ENCODE data around the gene PIBF1. TPM values are rescaled to one million over a fixed set of nuclear protein-coding genes. Genes with fewer than 3 reads are reported as not detected.

Gene PIBF1
- total RNA-seq, 1 donor from 2014 or later, result 44.8 TPM

- H3F3A ChIP-seq (ENCODE audit: low read depth), result no peaks in the 10 kb centered on the region
- no peaks in the 10 kb centered on the region for H3K79me2 ChIP-seq (ENCODE audit: low read depth)
- H3K4me3 ChIP-seq, result no peak overlapping the region
- no peaks in the 10 kb centered on the region for H3K4me1 Mint-ChIP-seq
- DNase-seq (ENCODE audit: low spot score), result no peak
- H4K20me1 ChIP-seq (ENCODE audit: low read depth), result no peaks in the 10 kb centered on the region
- TF ChIP-seq CTCF (IDR thresholded peaks at IDR 0.05), result no peak
- H3K9me3 Mint-ChIP-seq, result no peaks in the 10 kb centered on the region
- no peak overlapping the region for H2AFZ ChIP-seq (replicated peaks)
- H3K4me2 ChIP-seq, result no peak overlapping the region
- H3K27me3 ChIP-seq, result no peaks in the 10 kb centered on the region
- no peak overlapping the region for H3K27ac Mint-ChIP-seq
- H3K9me3 ChIP-seq (ENCODE audit: low read depth), result no peaks in the 10 kb centered on the region
- H3K27me3 Mint-ChIP-seq (ENCODE audit: insufficient read depth, low read depth), result no peaks in the 10 kb centered on the region
- no peak overlapping the region for H3K4me3 Mint-ChIP-seq
- no peaks in the 10 kb centered on the region for H3K4me1 ChIP-seq
- H3K27ac ChIP-seq, result no peak overlapping the region
- no peak overlapping the region for H3K9ac ChIP-seq
- no peaks in the 10 kb centered on the region for H3K36me3 ChIP-seq
- peaks cover 8% of the 10 kb centered on the region for H3K36me3 Mint-ChIP-seq
Observed at GRCh38 chr13:72970956-72971355, 189.0 kb downstream of the PIBF1 start.

GRCh38 chr13:72973234-72973633 lies 191.3 kb downstream of the PIBF1 start:
- TF ChIP-seq CTCF (IDR thresholded peaks at IDR 0.05), result no peak
- no peak for TF ChIP-seq EZH2phosphoT487 (IDR thresholded peaks at IDR 0.05)
- no peak for TF ChIP-seq EZH2 (IDR thresholded peaks at IDR 0.05)
- no peak for DNase-seq (ENCODE audit: low spot score)
- Histone ChIP-seq H3K4me3 (no peak overlapping the region), H3F3A (ENCODE audit: low read depth) (no peaks in the 10 kb centered on the region), H3K79me2 (ENCODE audit: low read depth) (no peaks in the 10 kb centered on the region), H3K9ac (no peak overlapping the region), H4K20me1 (ENCODE audit: low read depth) (no peaks in the 10 kb centered on the region), H3K9me3 (ENCODE audit: low read depth) (no peaks in the 10 kb centered on the region), H3K27me3 (no peaks in the 10 kb centered on the region), H3K27ac (no peak overlapping the region), H2AFZ (replicated peaks) (no peak overlapping the region), H3K4me2 (no peak overlapping the region), H3K4me1 (no peaks in the 10 kb centered on the region), H3K36me3 (no peaks in the 10 kb centered on the region)
- no peak overlapping the region for H3K4me3 Mint-ChIP-seq
- H3K27ac Mint-ChIP-seq, result no peak overlapping the region
- peaks cover 7% of the 10 kb centered on the region for H3K36me3 Mint-ChIP-seq
- H3K27me3 Mint-ChIP-seq (ENCODE audit: insufficient read depth, low read depth), result no peaks in the 10 kb centered on the region
- H3K4me1 Mint-ChIP-seq, result no peaks in the 10 kb centered on the region
- H3K9me3 Mint-ChIP-seq, result no peaks in the 10 kb centered on the region

GRCh38 chr13:72983085-72983768 lies 201.3 kb downstream of the PIBF1 start:
- DNase-seq (ENCODE audit: low spot score), result no peak
- no peak overlapping the region for H2AFZ ChIP-seq (replicated peaks)
- H3K4me2 ChIP-seq, result no peak overlapping the region
- H3K36me3 Mint-ChIP-seq, result no peaks in the 10 kb centered on the region
- H3K36me3 ChIP-seq, result peaks cover 5% of the 10 kb centered on the region
- TF ChIP-seq EZH2 (IDR thresholded peaks at IDR 0.05), result no peak
- TF ChIP-seq CTCF (IDR thresholded peaks at IDR 0.05), result no peak
- no peak for TF ChIP-seq EZH2phosphoT487 (IDR thresholded peaks at IDR 0.05)
- H3K27me3 Mint-ChIP-seq (ENCODE audit: insufficient read depth, low read depth), result no peaks in the 10 kb centered on the region
- H3K4me3 Mint-ChIP-seq, result no peak overlapping the region
- H4K20me1 ChIP-seq (ENCODE audit: low read depth), result no peaks in the 10 kb centered on the region
- H3K4me3 ChIP-seq, result no peak overlapping the region
- no peaks in the 10 kb centered on the region for H3K4me1 Mint-ChIP-seq
- H3K27me3 ChIP-seq, result no peaks in the 10 kb centered on the region
- no peaks in the 10 kb centered on the region for H3K4me1 ChIP-seq
- no peaks in the 10 kb centered on the region for H3K9me3 Mint-ChIP-seq
- H3K79me2 ChIP-seq (ENCODE audit: low read depth), result no peaks in the 10 kb centered on the region
- no peak overlapping the region for H3K9ac ChIP-seq
- H3K27ac ChIP-seq, result no peak overlapping the region
- no peaks in the 10 kb centered on the region for H3F3A ChIP-seq (ENCODE audit: low read depth)
- H3K9me3 ChIP-seq (ENCODE audit: low read depth), result no peaks in the 10 kb centered on the region
- H3K27ac Mint-ChIP-seq, result peak overlapping the region; percentile 53
